ENCODE data around the gene PRLR.

PRLR gene

DNA sequence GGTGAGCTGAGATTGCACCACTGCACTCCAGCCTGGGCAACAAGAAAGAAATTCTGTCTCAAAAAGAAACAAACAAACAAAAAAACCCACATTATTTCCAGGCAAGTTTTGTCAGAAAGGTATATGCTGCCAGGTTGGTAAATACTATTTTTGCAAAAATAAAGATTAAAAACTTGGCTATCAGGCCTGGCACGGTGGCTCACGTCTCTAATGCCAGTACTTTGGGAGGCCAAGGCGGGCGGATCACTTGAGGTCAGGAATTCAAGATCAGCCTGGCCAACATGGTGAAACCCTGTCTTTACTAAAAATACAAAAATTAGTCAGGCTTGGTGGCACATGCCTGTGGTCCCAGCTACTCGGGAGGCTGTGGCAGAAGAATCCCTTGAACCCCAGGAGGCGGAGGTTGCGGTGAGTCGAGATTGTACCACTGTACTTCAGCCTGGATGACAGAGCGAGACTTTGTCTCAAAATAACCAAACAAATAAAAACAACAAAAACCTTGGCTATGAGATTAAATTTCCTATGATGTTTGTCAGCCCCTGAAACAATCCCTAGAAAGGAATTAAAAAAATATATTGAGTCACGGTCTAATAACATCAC is 205.3 kb downstream of the PRLR start:
- no peaks in the 10 kb centered on the region; the same call in 1 of the 2 replicates for H3K9me3 ChIP-seq
- no peak overlapping the region for H3K4me3 ChIP-seq
- in situ Hi-C loops (cut with MboI; ENCODE audit: low sequenced_read_pairs) = loop anchor here (25.0 kb wide), 1 partner anchor 538 kb away; no protein-coding TSS in a partner anchor
- no peaks in the 10 kb centered on the region for H3K4me1 ChIP-seq
- no peak for DNase-seq (ENCODE audit: low spot score in 2 of 2)
- no peaks in the 10 kb centered on the region for H3K36me3 ChIP-seq (replicated peaks)
- H3K27me3 ChIP-seq (ENCODE audit: low read depth) = peaks cover 5% of the 10 kb centered on the region; the same call in 1 of the 2 replicates

DNA sequence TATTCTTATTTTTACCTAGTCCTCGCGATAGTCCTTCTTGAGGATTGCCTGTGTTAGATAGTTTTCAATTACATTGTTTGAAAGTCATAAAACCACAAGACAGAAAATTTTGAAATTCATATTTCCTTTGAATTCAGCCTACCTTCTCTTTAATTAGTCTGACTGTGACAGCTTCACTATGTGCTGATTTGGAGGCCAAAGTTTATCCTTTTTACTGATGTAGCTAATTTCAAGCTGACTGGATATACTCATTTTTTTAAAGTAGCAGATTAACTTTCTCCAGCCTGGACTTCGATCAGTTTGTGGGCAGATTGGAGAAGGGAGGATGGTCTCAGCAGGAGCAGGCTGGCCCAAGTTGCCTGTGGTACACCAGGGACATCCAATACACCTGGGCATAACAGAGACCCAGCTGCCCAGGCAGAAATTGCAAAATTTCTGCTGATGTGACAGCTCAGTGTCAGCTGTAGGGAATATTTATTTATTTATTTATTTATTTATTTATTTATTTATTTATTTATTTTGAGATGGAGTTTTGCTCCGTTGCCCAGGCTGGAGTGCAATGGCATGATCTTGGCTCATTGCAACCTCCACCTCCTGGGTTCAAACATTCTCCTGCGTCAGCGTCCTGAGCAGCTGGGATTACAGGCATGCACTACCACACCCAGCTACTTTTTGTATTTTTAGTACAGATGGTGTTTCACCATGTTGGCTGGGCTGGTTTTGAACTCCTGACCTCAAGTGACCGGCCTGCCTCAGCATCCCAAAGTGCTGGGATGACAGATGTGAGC is 206.7 kb downstream of the PRLR start:
- H3K27me3 ChIP-seq (ENCODE audit: low read depth) = peaks cover under 1% of the 10 kb centered on the region; the same call in 1 of the 2 replicates
- no peaks in the 10 kb centered on the region for H3K36me3 ChIP-seq (replicated peaks)
- no peak overlapping the region for H3K4me3 ChIP-seq
- no peaks in the 10 kb centered on the region; the same call in 1 of the 2 replicates for H3K9me3 ChIP-seq
- in situ Hi-C loops (cut with MboI; ENCODE audit: low sequenced_read_pairs) = loop anchor here (25.0 kb wide), 1 partner anchor 536 kb away; no protein-coding TSS in a partner anchor
- DNase-seq (ENCODE audit: low spot score in 2 of 2) = no peak
- no peaks in the 10 kb centered on the region for H3K4me1 ChIP-seq

DNA sequence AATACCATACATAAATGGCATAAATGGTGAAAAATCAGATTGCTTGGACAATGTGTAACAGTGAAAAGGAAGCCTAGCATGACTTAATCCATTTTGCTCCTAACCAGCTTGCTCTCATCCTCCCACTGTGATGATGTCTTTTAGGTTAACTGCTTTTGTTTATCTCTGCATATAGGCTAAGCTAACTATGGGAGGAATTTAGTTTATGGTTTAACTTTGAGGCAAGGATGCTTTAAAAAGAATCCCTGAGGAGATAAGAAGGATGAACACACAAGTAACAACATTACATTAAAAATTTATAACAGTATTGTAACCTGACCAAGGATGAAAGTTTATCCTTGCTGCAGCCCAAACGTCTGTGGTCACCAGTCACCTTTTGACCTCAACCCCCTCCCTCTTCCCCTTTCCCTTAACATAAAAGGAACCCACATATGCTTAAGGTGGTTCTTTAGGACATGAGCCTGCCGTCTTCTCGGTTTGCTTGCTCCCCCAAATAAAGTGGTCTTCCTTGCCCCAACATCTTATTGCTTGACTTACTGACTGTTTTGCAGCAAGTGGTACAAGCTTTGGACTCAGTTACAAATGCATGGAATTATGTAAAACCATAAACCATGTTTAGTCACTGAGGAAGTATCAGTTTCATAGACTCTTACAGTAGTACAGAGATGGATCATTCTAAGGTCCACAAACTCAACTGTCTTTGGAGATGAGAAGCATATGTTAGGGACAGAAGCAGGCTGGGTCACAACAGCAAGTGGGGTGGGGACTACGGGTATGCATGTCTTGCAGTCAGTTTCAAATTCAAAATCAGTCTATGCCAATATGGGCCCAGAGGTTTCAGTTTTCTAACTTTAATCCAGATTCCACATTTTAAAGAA is 213.9 kb downstream of the PRLR start:
- no peak for DNase-seq (ENCODE audit: low spot score in 2 of 2)
- Histone ChIP-seq H3K9me3 (no peaks in the 10 kb centered on the region), H3K36me3 (replicated peaks) (no peaks in the 10 kb centered on the region), H3K4me3 (no peak overlapping the region), H3K27me3 (ENCODE audit: low read depth) (no peaks in the 10 kb centered on the region), H3K4me1 (no peaks in the 10 kb centered on the region)
- in situ Hi-C loops (cut with MboI; ENCODE audit: low sequenced_read_pairs) = loop anchor here (25.0 kb wide), 1 partner anchor 529 kb away; no protein-coding TSS in a partner anchor

DNA sequence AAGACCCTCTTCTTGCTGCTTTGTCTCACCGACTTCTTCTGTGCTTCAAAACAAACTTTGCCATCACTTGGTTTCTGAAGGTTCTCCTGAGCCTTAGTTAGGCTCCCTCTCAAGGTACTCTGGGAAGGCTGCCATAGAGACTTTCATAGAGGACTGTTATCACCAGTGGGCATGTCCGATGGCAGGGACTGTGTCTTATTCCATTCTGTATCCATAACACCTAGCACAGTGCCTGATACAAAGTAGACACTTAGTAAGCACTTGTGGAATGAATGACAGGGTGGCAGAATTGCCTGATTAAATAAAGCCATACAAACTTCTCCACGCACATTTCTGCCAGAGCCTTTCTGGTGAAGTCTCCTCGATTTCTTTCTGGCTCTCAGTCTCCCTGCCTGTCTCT is 215.2 kb downstream of the PRLR start:
- DNase-seq (ENCODE audit: low spot score in 2 of 2) = no peak
- no peaks in the 10 kb centered on the region for H3K9me3 ChIP-seq
- no peaks in the 10 kb centered on the region for H3K36me3 ChIP-seq (replicated peaks)
- H3K27me3 ChIP-seq (ENCODE audit: low read depth) = no peaks in the 10 kb centered on the region
- H3K4me1 ChIP-seq = no peaks in the 10 kb centered on the region
- no peak overlapping the region for H3K4me3 ChIP-seq
- in situ Hi-C loops (cut with MboI; ENCODE audit: low sequenced_read_pairs) = loop anchor here (25.0 kb wide), 1 partner anchor 528 kb away; no protein-coding TSS in a partner anchor

DNA sequence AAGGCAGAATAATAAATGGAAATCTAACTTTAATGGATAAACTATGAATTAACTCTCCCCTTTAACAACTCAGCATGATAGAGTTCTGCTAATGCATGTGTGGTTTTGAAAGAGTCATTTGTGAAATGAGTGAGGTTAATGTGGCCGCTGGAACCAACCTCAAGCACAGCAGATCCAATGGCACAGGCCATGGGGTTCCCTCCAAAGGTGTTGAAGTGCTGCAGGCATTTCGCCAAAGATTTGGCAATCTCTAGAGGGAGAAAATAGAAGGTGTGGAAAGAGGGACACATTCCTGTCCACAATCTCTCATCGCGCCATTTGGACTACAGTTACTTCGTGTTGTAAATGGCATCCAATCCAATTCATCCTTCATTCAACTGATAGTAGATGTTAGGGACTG is 217.5 kb downstream of the PRLR start:
- no peaks in the 10 kb centered on the region for H3K27me3 ChIP-seq (ENCODE audit: low read depth)
- no peaks in the 10 kb centered on the region for H3K4me1 ChIP-seq
- no peak for DNase-seq (ENCODE audit: low spot score in 2 of 2)
- no peaks in the 10 kb centered on the region for H3K9me3 ChIP-seq
- no peak overlapping the region for H3K4me3 ChIP-seq
- in situ Hi-C loops (cut with MboI; ENCODE audit: low sequenced_read_pairs) = loop anchor here (25.0 kb wide), 1 partner anchor 525 kb away; no protein-coding TSS in a partner anchor
- H3K36me3 ChIP-seq (replicated peaks) = no peaks in the 10 kb centered on the region

DNA sequence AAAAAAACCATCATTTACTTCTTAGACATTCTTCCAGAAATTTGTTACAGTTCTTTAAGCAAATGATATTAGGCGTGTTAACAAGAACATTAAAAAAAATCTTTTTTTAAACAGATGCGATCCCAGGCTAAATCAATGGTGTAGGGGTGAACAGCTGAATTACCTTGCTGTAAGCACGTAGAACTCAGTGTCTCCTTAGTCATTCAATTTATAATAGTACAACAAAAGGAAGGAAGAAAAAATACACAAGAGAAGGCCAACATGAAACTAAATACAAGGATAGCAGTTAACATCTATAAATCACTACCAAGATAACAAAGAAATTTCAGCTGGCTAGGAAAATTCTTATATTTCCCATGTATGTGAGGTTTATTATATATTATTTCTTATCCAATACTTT is 217.9 kb downstream of the PRLR start:
- Histone ChIP-seq H3K27me3 (ENCODE audit: low read depth) (no peaks in the 10 kb centered on the region), H3K4me3 (no peak overlapping the region), H3K4me1 (no peaks in the 10 kb centered on the region), H3K36me3 (replicated peaks) (no peaks in the 10 kb centered on the region), H3K9me3 (no peaks in the 10 kb centered on the region)
- in situ Hi-C loops (cut with MboI; ENCODE audit: low sequenced_read_pairs) = loop anchor here (25.0 kb wide), 1 partner anchor 525 kb away; no protein-coding TSS in a partner anchor
- no peak for DNase-seq (ENCODE audit: low spot score in 2 of 2)

DNA sequence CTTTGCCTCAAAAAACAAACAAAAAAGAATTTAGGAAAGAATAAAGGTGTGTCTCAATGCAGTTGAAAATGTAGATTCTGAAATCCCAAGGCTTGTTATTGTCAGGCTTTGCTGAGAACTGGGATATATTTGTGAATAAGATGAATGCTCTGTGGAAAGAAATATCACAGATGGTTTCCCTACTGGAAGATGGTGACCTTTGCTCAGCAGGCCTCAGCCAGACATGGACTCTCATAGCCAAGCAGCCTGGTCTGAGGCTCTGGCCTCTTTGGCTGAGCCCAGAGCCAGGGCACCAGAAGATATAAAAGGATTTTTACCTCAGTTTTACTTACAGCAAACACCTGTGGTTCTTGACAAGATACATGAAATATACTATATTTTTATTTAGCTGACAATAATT is 219.6 kb downstream of the PRLR start:
- no peak for DNase-seq (ENCODE audit: low spot score in 2 of 2)
- Histone ChIP-seq H3K4me3 (no peak overlapping the region), H3K9me3 (no peaks in the 10 kb centered on the region), H3K36me3 (replicated peaks) (no peaks in the 10 kb centered on the region), H3K27me3 (ENCODE audit: low read depth) (no peaks in the 10 kb centered on the region), H3K4me1 (no peaks in the 10 kb centered on the region)
- in situ Hi-C loops (cut with MboI; ENCODE audit: low sequenced_read_pairs) = loop anchor here (25.0 kb wide), 1 partner anchor 523 kb away; no protein-coding TSS in a partner anchor

DNA sequence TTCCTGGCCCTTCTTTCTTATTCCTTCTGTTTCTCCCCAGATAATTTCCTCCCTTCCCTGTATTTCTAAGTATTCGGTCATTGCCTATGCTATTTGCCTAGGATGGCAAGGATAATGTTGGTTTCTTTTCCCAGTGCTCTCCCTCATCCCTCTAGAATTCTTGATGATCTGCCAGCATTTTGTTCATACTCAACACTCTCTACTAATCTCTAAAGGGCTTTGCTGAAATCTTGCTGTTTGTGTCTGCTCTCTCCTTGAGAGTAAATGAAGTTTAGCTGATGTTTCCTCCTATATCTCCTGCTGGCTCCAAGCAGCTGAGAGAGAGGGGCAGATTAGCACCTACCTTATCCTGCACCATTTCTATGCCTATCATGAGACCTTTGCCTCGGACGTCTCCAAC is 220.6 kb downstream of the PRLR start:
- H3K4me1 ChIP-seq = no peaks in the 10 kb centered on the region
- in situ Hi-C loops (cut with MboI; ENCODE audit: low sequenced_read_pairs) = loop anchor here (25.0 kb wide), 1 partner anchor 522 kb away; no protein-coding TSS in a partner anchor
- no peak overlapping the region for H3K4me3 ChIP-seq
- no peaks in the 10 kb centered on the region for H3K9me3 ChIP-seq
- H3K27me3 ChIP-seq (ENCODE audit: low read depth) = no peaks in the 10 kb centered on the region
- no peak for DNase-seq (ENCODE audit: low spot score in 2 of 2)
- no peaks in the 10 kb centered on the region for H3K36me3 ChIP-seq (replicated peaks)

DNA sequence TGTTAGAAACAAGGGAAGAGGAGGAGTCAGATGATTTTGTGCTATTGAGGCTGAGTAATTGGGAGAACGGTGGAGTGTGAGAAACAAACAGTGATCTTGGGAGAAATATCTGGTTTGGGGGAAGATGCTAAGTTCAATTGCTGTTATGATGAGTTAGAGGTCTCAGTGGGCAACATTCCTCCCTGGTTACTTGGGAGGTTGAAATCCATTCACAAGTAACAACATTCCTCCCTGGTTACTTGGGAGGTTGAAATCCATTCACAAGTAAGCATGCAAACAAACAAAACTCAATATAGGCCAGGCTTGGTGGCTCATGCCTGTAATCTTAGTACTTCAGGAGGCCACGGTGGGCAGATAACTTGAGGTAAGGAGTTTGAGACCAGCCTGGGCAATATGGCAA is 221.3 kb downstream of the PRLR start:
- H3K9me3 ChIP-seq = no peaks in the 10 kb centered on the region
- H3K27me3 ChIP-seq (ENCODE audit: low read depth) = 0 out of 2 replicates have a peak, but pooled peaks cover 1% of the 10 kb centered on the region
- no peaks in the 10 kb centered on the region for H3K4me1 ChIP-seq
- in situ Hi-C loops (cut with MboI; ENCODE audit: low sequenced_read_pairs) = loop anchor here (25.0 kb wide), 1 partner anchor 522 kb away; no protein-coding TSS in a partner anchor
- no peak for DNase-seq (ENCODE audit: low spot score in 2 of 2)
- H3K4me3 ChIP-seq = no peak overlapping the region
- no peaks in the 10 kb centered on the region for H3K36me3 ChIP-seq (replicated peaks)

DNA sequence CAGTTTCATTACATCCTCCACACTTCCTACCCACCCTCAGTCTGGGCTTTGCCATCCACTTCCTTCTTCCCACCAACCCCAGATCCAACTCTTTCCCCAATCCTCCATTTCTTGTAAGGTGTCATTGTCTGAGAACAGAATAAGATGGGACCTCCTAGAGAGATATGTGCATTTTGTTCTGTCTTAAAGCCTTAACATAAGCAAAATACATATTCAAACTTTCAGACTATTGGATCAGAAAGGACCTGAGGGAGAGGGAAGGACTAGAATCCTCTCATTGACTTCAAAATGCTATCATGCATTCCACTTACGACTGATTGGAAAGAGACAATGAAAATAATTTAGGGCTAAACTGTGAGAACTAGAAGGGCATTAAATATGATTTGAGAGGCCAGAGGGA is 225.5 kb downstream of the PRLR start:
- in situ Hi-C loops (cut with MboI; ENCODE audit: low sequenced_read_pairs) = loop anchor here (25.0 kb wide), 1 partner anchor 517 kb away; no protein-coding TSS in a partner anchor

DNA sequence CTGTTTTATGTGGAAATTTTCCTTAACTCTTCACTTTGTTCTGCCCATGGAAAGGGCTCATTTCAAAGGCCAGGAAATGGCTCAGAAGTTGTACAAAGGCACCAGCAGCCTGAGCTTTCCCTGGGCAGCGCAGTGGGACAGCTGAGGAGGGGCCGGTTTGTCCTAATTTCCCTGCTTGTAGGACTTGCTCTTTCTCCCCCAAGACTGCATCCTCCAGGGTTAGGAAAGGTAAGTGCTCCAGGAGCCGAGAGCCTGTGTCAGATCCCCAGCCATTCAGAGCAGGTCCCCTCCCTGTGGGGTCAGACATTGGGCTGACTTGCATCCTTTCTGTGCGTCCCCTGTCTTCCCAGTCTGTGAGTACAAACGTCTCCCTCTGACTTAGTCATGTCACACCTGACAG is 226.1 kb downstream of the PRLR start:
- in situ Hi-C loops (cut with MboI; ENCODE audit: low sequenced_read_pairs) = loop anchor here (25.0 kb wide), 1 partner anchor 517 kb away; no protein-coding TSS in a partner anchor
- no peak for DNase-seq (ENCODE audit: low spot score in 2 of 2)

More for the DNA sequence above, 225.5 kb downstream of the PRLR start:
- H3K4me3 ChIP-seq = no peak overlapping the region
- 0 out of 2 replicates have a peak, but pooled peaks cover 7% of the 10 kb centered on the region for H3K27me3 ChIP-seq (ENCODE audit: low read depth)
- no peaks in the 10 kb centered on the region for H3K36me3 ChIP-seq (replicated peaks)
- H3K9me3 ChIP-seq = no peaks in the 10 kb centered on the region
- no peak for DNase-seq (ENCODE audit: low spot score in 2 of 2)
- H3K4me1 ChIP-seq = no peaks in the 10 kb centered on the region

DNA sequence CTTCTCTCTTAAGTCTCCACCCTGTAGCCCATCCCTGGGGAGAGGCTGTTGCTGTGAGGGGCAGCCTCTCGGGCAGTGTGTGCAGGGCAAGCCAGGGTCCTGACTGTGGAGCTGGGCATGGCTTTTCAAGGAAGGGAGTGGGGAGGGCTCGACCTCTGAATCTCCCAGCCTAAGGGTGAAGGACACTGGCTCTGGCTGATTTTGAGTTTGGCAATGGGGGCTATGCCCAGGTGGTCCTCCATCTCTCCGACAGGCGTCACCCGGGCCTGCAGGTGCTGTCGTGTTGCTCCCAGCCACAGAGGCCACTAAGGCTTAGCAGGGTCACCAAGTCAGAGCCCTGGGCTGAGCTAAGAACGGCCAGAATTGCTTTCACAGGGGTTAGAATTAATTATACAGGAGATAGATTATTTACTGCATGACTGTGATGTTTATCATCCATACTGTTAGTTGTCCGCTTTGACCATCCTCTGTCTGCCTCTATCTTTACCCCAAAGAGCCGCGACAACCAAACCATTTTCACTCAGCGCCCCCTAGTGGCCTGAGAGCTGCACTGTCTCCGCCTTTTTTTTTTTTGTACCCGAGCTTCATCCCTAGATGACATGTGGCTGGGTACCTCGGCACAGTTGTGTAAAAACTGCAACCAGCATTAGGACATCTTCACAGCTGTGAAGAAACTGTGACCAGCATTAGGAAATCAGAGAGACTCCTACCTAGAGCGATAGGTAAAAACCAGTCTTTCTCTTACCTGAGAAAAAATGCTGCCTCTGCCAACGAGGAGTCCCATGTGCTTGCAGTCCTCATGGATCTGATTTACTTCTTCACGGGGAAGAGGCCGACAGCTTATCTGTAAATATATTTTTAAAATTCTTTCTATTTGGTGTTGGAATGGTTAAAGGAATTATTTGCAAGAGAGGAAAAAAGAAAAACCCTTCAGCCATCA is 227.0 kb downstream of the PRLR start:
- DNase-seq (ENCODE audit: low spot score in 2 of 2) = peak; percentile 44 to 75
- in situ Hi-C loops (cut with MboI; ENCODE audit: low sequenced_read_pairs) = loop anchor here (25.0 kb wide), 1 partner anchor 516 kb away; no protein-coding TSS in a partner anchor
- H3K9me3 ChIP-seq = no peaks in the 10 kb centered on the region

More for the DNA sequence above, 226.1 kb downstream of the PRLR start:
- no peaks in the 10 kb centered on the region for H3K9me3 ChIP-seq
- H3K4me1 ChIP-seq = no peaks in the 10 kb centered on the region
- H3K36me3 ChIP-seq (replicated peaks) = no peaks in the 10 kb centered on the region
- H3K27me3 ChIP-seq (ENCODE audit: low read depth) = 0 out of 2 replicates have a peak, but pooled peaks cover 7% of the 10 kb centered on the region
- H3K4me3 ChIP-seq = no peak overlapping the region

More for the DNA sequence above, 227.0 kb downstream of the PRLR start:
- Histone ChIP-seq H3K4me1 (no peaks in the 10 kb centered on the region), H3K27me3 (ENCODE audit: low read depth) (0 out of 2 replicates have a peak, but pooled peaks cover 7% of the 10 kb centered on the region), H3K4me3 (no peak overlapping the region), H3K36me3 (replicated peaks) (no peaks in the 10 kb centered on the region)
